Muscle layer of colon (tissue), 2 donors: ENCODE results near the gene ADSL.

Source experiments
- H3K27ac ChIP-seq: one replicate; pipeline ENCODE4 v1.7.0; 2013; ENCODE audit warnings: low read depth, mild to moderate bottlenecking, low read length, moderate library complexity
- H3K27me3 ChIP-seq, 2 donors: one replicate each; pipeline ENCODE4 v1.7.0; 2013; ENCODE audit warnings: low read length in 2 of 2, mild to moderate bottlenecking in 2 of 2; ENCODE audit not compliant: insufficient read depth in 2 of 2, control insufficient read depth in 1 of 2
- H3K36me3 ChIP-seq: one replicate; pipeline ENCODE4 v1.7.0; 2013; ENCODE audit warnings: mild to moderate bottlenecking, low read length; ENCODE audit not compliant: insufficient read depth
- H3K4me1 ChIP-seq: one replicate; pipeline ENCODE4 v1.7.0; 2013; ENCODE audit warnings: mild to moderate bottlenecking, low read length; ENCODE audit not compliant: insufficient read depth
- H3K4me3 ChIP-seq, 2 donors: one replicate each; pipeline ENCODE4 v1.7.0; 2013; ENCODE audit warnings: low read length in 2 of 2, low read depth in 1 of 2, mild to moderate bottlenecking in 1 of 2, moderate library complexity in 1 of 2
- H3K9ac ChIP-seq: one replicate; pipeline ENCODE4 v1.7.0; 2013; ENCODE audit warnings: low read length
- H3K9me3 ChIP-seq: one replicate; pipeline ENCODE4 v1.7.0; 2013; ENCODE audit warnings: mild to moderate bottlenecking, low read length
- donor health status: abdominal sarcoma.
- donor health status: Adenocarcinoma of cecum.

The ADSL gene

GRCh38 chr22:40422558-40423309 lies 76.4 kb downstream of the ADSL start:
- H3K36me3 ChIP-seq = peaks cover 78% of the 10 kb centered on the region
- H3K27me3 ChIP-seq = no peaks in the 10 kb centered on the region
- H3K4me3 ChIP-seq = no peak overlapping the region
- no peaks in the 10 kb centered on the region for H3K9me3 ChIP-seq
- no peaks in the 10 kb centered on the region for H3K4me1 ChIP-seq
- no peak overlapping the region for H3K27ac ChIP-seq
- H3K9ac ChIP-seq = no peak overlapping the region

GRCh38 chr22:40423310-40423688 lies 77.0 kb downstream of the ADSL start:
- Histone ChIP-seq H3K9me3 (no peaks in the 10 kb centered on the region), H3K4me3 (no peak overlapping the region), H3K4me1 (no peaks in the 10 kb centered on the region), H3K36me3 (peaks cover 78% of the 10 kb centered on the region), H3K27me3 (no peaks in the 10 kb centered on the region), H3K27ac (no peak overlapping the region), H3K9ac (no peak overlapping the region)

- Histone ChIP-seq H3K4me1 (no peaks in the 10 kb centered on the region), H3K36me3 (peaks cover 80% of the 10 kb centered on the region), H3K27ac (no peak overlapping the region), H3K9me3 (no peaks in the 10 kb centered on the region), H3K9ac (no peak overlapping the region), H3K4me3 (no peak overlapping the region), H3K27me3 (no peaks in the 10 kb centered on the region)
Measured at GRCh38 chr22:40423882-40424640, 77.8 kb downstream of the ADSL start.

- Histone ChIP-seq H3K27me3 (no peaks in the 10 kb centered on the region), H3K36me3 (peaks cover 81% of the 10 kb centered on the region), H3K9ac (no peak overlapping the region), H3K27ac (no peak overlapping the region), H3K4me1 (no peaks in the 10 kb centered on the region), H3K4me3 (no peak overlapping the region), H3K9me3 (no peaks in the 10 kb centered on the region)
Measured at GRCh38 chr22:40425082-40425481, 78.8 kb downstream of the ADSL start.

- H3K27me3 ChIP-seq = no peaks in the 10 kb centered on the region
Measured at GRCh38 chr22:40426594-40427333, 80.5 kb downstream of the ADSL start.

GRCh38 chr22:40428796-40429195 lies 82.5 kb downstream of the ADSL start:
- Histone ChIP-seq H3K4me1 (no peaks in the 10 kb centered on the region), H3K36me3 (peaks cover 44% of the 10 kb centered on the region)

More at GRCh38 chr22:40426594-40427333, 80.5 kb downstream of the ADSL start:
- no peaks in the 10 kb centered on the region for H3K9me3 ChIP-seq
- no peak overlapping the region for H3K27ac ChIP-seq
- H3K4me3 ChIP-seq = no peak overlapping the region
- peaks cover 64% of the 10 kb centered on the region for H3K36me3 ChIP-seq
- no peaks in the 10 kb centered on the region for H3K4me1 ChIP-seq
- no peak overlapping the region for H3K9ac ChIP-seq

GRCh38 chr22:40429481-40429880 lies 83.2 kb downstream of the ADSL start:
- Histone ChIP-seq H3K4me3 (no peak overlapping the region), H3K9me3 (no peaks in the 10 kb centered on the region), H3K4me1 (no peaks in the 10 kb centered on the region), H3K36me3 (peaks cover 39% of the 10 kb centered on the region), H3K27me3 (no peaks in the 10 kb centered on the region), H3K9ac (no peak overlapping the region), H3K27ac (no peak overlapping the region)

More at GRCh38 chr22:40428796-40429195, 82.5 kb downstream of the ADSL start:
- no peaks in the 10 kb centered on the region for H3K9me3 ChIP-seq
- H3K4me3 ChIP-seq = no peak overlapping the region
- H3K9ac ChIP-seq = no peak overlapping the region
- H3K27me3 ChIP-seq = no peaks in the 10 kb centered on the region
- no peak overlapping the region for H3K27ac ChIP-seq

- Histone ChIP-seq H3K36me3 (peaks cover 31% of the 10 kb centered on the region), H3K4me3 (no peak overlapping the region), H3K4me1 (peaks cover 4% of the 10 kb centered on the region), H3K9me3 (no peaks in the 10 kb centered on the region), H3K27ac (no peak overlapping the region), H3K9ac (no peak overlapping the region), H3K27me3 (no peaks in the 10 kb centered on the region)
Measured at GRCh38 chr22:40430991-40431390, 84.7 kb downstream of the ADSL start.

- Histone ChIP-seq H3K4me3 (no peak overlapping the region), H3K27ac (no peak overlapping the region), H3K9ac (no peak overlapping the region), H3K36me3 (peaks cover 31% of the 10 kb centered on the region), H3K9me3 (no peaks in the 10 kb centered on the region), H3K27me3 (no peaks in the 10 kb centered on the region), H3K4me1 (peaks cover 15% of the 10 kb centered on the region)
Measured at GRCh38 chr22:40432157-40432556, 85.9 kb downstream of the ADSL start.

GRCh38 chr22:40432625-40433024 lies 86.3 kb downstream of the ADSL start:
- H3K27me3 ChIP-seq = no peaks in the 10 kb centered on the region
- peaks cover 20% of the 10 kb centered on the region for H3K4me1 ChIP-seq
- H3K27ac ChIP-seq = no peak overlapping the region
- peaks cover 29% of the 10 kb centered on the region for H3K36me3 ChIP-seq
- H3K9me3 ChIP-seq = no peaks in the 10 kb centered on the region
- no peak overlapping the region for H3K9ac ChIP-seq
- no peak overlapping the region for H3K4me3 ChIP-seq

GRCh38 chr22:40433416-40434090 lies 87.3 kb downstream of the ADSL start:
- Histone ChIP-seq H3K4me1 (peaks cover 26% of the 10 kb centered on the region), H3K9me3 (no peaks in the 10 kb centered on the region), H3K27me3 (no peaks in the 10 kb centered on the region), H3K27ac (no peak overlapping the region), H3K9ac (no peak overlapping the region), H3K36me3 (peaks cover 20% of the 10 kb centered on the region), H3K4me3 (no peak overlapping the region)
